Measurements from ENCODE around the gene LSM14A.

LSM14A gene

DNA sequence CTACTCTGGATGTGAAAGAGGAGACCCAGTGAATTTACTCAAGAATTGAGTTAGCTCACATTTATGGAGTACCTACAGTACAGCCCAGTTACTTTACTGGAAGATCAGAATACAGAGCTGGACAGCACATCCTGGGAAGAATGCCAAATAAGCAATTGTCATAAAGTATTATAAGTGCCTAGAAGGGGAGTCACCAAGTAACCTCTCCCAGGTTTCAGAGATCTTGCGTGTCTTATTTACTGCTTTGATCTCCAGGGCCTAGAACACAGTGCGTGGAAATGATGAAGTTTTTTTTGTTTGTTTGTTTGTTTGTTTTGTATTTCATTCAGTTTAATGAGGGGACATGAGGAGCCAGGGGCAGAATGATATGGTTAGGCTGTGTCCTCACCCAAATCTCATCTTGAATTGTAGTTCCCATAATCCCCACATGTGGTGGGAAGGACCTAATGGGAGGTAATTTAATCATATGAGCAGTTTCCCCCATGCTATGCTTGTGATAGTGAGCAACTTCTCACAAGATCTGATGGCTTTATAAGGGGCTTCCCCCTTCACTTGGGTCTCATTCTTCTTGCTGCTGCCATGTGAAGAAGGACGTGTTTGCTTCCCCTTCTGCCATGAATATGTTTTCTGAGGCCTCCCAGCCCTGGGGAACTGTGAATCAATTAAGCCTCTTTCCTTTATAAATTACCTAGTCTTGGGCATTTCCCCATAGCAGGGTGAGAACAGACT lies 87.2 kb downstream of the LSM14A start:
- no peak for DNase-seq

DNA sequence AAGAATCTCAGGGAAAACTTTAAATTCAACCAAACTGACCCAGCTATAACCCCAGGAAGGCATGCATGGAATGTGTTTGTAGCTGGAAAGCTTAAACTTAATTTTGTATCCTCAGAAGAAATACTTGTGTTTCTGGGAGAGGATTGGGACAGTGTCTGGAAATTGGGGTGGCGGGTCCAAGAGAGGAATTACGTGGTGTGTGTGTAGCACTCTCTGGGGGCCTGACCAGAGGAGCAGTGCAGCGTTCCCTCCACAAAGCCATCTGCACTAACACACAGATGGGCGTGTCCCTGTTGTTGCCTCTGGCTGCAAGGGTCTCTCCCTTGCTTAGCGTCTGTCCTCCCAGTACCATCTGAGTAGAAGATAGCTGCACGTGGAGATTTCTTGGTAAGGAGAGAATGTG lies 88.5 kb downstream of the LSM14A start:
- DNase-seq: no peak

DNA sequence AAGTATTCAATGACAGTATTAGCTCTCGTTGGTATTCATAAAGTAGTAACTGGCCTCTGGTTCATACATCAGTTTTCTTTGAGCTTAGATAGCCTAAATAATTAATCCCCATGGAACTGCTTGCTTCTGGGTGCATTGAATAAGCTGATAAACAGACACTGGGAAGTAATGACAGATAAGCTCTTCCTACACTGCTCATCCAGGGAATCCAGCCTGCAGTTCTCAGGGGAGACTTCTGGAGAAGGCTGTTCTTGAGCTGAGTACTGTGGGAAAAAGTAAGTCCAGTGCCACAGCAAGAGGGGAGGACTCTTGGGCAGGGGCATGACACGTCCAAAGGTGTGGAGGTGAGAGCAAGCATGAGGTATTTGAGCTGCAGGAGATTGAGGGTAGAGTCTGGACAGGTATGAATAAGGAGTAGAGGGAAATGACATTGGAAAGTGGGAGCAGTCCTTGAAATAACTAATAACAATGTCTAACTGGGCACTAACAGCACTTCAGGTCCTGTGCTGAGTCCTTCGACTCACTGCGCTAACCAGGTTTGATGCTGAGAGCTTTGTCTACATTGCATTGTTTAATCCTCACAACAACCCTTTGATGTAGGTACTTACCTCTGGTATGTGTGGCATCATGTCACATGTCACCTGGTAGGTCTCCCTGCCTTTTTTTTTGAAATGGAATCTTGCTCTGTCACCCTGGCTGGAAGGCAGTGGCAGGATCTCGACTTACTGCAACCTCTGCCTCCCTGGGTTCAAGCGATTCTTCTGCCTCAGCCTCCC lies 89.2 kb downstream of the LSM14A start:
- DNase-seq: no peak

DNA sequence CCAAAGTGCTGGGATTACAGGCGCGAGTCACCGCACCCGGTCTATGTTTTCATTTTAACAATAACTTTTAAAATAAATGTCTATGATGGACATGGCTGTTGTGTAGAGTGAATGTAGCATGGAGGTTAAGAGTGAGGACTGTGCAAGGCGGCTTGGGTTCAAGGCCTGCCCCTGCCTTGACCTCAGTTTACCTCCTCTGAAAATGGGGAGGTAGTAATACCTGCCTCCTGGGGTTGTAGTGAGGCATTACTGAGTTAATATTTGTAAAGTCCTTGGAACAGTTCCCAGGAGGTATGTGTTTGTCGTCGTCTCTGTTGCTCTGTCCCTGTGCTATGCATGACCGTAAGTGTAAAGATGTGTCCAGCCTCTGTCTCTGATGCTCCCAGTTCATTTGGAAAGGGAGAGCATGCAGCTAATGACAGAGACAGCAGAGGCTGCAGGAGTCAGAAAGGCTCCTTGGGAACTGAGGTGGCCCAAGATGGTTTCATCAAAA lies 91.5 kb downstream of the LSM14A start:
- no peak for DNase-seq

DNA sequence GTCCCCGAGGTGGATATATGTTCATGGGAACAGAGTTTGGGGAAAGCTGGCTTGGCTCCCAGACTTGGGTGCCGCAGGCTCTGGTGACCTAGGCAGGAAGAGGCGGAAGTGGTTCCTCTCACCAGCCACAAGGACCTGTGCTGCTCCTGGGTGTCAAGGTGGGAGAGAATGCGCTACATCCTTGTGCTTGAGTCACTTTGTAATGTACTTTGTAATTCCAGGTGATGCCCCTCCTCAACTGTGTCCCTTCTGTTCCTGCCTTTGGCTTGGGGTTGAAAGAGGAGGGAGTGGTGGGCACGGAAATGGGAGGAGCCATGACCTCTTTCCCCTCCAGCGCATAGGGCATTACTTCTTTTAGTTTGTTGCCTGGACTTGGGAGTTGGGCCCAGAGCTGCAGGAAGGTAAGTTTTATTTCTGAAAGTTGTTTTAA lies 92.9 kb downstream of the LSM14A start:
- no peak for DNase-seq

DNA sequence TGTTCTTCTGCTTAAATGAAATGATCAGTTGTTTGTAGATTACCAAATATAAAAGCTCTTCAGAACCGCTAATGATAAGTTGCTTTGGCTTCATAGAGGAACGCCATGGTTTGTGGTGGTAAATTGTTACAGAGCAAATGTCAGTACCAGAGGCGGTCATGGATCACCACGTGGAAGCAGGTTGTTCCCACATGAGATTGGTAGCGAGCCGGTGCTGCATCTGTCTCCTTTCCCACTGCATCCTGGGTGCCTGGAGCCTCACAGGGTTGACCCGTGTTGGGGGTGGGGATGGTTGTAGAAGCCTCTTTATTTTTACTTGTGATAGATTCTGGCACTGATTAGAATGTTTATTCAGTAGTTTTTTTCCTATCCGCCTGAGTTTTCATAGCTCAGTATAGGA lies 96.8 kb downstream of the LSM14A start:
- no peak for DNase-seq

DNA sequence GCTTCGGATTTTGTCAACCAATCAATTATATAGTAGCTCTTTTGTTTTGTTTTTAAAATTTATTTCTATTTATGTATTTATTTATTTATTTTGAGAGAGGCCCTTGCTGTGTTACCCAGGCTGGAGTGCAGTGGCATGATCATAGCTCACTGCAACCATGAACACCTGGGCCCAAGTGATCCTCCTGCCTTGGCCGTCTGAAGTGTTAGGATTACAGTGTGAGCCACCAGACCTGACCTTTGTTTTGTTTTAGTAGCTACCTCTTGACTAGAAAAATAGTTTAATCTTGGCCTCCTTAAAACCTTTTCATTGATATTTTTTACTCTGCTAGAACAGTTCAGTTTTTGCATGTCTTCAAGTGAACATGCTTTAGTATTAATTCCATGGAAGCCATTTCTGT lies 97.2 kb downstream of the LSM14A start:
- no peak for DNase-seq

DNA sequence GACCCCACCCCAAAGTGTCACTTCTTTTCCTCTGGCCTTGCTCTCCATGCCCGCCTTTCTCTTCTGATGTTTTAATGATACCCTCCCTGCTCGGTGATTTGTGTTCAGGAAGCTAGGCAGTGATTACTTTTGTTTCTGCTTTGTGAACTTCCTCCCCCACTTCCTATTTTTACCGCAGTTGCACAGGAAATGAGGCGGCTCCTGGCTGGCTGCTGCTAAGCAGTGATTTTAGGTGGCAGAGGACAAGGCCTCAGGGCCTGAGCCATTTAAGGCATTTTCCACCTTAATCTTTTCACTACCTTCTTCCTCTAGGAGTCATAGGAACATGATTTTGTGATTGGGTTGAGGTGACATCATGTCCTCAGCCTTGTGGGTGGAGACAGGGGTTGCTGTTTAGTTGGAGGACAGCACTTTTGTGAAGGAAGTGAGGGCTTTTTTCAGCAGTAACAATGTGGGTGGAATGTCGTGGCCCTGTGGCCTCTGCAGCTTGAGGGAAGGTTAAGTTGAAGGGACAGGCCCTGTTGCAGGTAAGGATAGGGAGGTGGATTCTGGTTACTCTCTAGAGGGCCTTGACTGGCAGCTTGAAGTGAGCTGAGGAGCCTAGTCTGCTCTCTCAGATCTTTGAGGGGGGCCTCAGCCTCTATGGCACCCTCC lies 97.8 kb downstream of the LSM14A start:
- no peak for DNase-seq

DNA sequence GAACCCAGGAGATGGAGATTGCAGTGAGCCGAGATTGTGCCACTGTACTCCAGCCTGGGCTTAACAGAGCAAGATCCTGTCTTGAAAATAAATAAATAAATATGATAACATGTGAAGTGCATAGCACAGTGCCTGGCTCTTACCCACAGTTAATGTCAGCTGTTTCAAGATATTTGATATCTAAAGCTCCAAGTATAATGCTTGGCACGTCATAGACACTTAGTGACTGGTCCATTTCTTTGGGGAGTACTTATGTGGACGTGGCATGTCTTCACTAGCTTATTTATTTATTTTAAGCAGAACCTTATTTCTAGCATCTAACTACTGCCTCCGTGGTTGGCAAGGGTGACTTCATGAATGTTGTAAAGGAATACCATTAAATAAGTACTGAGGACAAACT lies 100.8 kb downstream of the LSM14A start:
- no peak for DNase-seq

DNA sequence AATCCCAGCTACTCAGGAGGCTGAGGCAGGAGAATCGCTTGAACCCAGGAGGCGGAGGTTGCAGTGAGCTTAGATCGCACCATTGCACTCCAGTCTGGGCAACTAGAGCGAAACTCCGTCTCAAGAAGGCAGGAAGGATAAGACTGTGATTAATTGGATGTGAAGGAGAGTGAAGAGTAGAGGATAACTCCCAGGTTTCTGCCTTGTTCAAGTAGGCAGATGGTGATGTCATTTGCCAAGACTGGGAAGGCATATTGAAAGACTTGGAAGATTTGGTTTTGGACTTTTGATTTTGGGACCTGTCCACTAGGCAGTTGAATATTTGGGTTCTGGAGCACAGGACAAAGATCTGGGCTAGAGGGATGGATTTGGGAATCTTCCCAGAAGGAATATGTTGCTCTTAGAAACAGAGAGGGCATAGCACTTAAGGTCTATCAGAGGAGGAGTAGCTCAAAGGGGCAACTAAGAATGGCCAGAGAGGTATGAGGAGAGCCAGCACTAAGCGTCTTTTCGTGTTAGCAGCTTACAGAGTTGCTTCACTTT lies 102.1 kb downstream of the LSM14A start:
- no peak for DNase-seq

DNA sequence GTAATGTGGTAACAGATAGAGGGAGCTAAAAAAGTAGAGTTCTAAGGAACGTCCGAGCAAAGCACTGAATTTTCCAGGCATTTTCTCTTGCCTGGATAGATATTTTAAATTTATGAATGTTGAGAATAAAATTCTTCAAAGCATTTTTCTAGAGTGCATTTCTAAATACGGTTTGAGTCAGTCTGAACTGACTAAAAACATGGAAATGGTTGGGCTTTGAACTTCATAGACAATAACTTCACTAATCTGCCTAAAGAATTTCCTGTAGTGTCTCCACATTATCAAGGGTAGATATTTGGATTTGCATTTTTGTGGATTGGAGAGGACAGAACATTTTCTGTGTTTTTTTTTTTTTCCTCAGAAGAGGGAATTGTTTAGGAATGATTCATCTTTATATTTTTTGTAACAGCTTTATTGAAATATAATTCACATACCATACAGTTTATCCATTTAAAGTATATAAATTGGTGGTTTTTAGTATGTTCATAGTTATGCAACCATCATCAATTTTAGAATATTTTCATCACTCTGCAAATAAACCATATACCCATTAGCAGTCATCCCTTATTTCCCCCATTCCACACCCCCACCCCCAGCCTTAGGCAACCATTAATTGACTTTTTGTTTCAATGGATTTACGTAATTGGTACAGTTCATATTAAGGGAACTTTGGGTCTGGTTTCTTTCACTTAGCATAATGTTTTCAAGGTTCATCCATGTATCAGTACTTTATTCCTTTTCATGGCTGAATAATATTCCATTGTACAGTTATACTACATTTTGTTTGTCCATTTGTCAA lies 102.7 kb downstream of the LSM14A start:
- DNase-seq: no peak

DNA sequence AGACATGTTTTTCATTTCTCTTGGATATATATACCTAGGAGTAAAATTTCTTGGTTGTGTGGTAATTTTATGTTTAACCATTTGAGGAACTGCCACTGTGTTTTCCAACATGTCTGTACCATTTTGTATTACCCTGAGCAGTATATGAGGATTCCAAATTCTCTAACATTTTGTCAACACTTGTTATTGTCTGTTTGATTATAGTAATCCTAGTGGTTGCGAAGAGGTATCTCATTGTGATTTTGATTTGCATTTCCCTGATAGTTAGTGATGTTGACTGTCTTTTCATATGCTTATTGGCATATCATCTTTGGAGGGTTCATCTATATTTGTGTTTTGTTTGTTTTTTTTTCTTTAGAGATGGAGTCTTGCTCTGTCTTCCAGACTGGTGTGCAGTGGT lies 103.4 kb downstream of the LSM14A start:
- no peak for DNase-seq

DNA sequence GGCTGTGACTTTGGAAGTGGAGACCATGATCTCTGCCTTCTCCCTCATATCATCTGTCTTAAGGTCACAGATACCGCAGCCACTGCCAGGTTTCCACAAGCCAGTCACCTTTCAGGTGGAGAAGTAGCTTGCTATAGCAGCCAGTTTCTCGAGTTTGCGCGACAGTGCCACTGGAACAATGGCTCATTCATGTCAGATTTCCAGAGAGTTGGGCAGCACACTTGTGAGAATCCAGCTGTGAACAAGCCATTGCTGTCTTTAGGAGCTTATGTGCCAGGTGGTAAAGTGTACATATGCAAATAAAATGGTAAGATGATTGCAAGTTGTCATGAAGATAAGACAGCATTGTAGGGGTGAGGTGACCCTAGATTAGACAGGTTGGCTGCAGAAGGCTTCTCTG lies 104.3 kb downstream of the LSM14A start:
- DNase-seq: peak in 1 of 2 experiments; percentile 6

DNA sequence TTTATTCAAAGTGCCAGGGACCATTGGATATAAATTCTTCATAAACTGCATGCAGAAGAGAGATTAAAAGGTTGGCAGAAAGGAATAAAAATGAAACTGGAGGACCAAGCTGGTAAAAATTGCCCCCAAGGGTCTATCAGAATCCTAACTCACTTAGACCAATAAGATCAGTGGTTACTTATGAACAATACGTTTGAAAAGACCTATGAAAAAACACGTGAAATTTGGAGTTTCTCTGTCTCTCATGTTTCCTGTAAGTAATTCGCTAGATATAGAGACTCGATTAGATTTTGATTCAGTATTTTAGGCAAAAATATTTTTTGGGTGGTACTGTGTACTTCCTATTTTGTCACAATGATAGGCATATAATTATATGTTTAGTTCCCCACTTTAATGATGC lies 104.9 kb downstream of the LSM14A start:
- no peak for DNase-seq

DNA sequence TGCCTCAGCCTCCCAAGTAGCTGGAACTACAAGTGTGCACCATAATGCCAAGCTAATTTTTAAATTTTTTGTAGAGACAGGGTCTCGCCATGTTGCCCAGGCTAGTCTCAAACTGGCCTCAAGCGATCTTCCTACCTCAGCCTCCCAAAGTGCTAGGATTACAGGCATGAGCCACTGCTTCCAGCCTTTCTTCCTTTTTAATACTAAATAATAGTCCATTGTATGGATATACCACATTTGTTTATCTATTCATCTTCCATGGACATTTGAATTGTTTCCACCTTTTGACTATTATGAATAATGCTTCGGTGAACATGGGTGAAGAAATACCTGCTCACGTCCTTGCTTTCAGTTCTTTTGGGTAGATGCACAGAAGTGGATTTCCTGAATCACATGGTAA lies 106.5 kb downstream of the LSM14A start:
- no peak for DNase-seq
